CD14-positive monocyte (primary cell): Measurements from ENCODE around the gene SMIM20. TPM values are rescaled to one million over a fixed set of nuclear protein-coding genes. Genes with fewer than 3 reads are reported as not detected.

Source experiments
- DNase-seq, 3 donors: peaks; one replicate each; pipeline ENCODE4 v3.0.0-alpha.2; 2011 to 2022
- H2AFZ ChIP-seq: 2 replicates; pipeline ENCODE4 v1.6.0; 2012; ENCODE audit warnings: mild to moderate bottlenecking, low read depth, low read length, inconsistent platforms; ENCODE audit not compliant: insufficient read depth, poor library complexity, severe bottlenecking
- H3K27ac ChIP-seq, 2 donors: 1 replicate in 1 of 2; 2 replicates in 1 of 2; pipeline ENCODE4 v1.5.1; 2012 to 2013; ENCODE audit warnings: low read length in 2 of 2, control low read depth in 1 of 2, inconsistent platforms in 1 of 2, low read depth in 1 of 2, mild to moderate bottlenecking in 1 of 2
- H3K27me3 ChIP-seq, 2 donors: one replicate each; pipeline versions ENCODE4 v1.6.0 to v1.6.1; 2011 to 2013; ENCODE audit warnings: low read length in 2 of 2; ENCODE audit not compliant: control insufficient read depth in 2 of 2, insufficient read depth in 2 of 2
- H3K36me3 ChIP-seq, 2 donors: replicated peaks in 1 of 2; 1 replicate in 1 of 2; 2 replicates in 1 of 2; pipeline versions ENCODE4 v1.5.1 to v1.6.1; 2012 to 2013; ENCODE audit warnings: low read length in 2 of 2, control low read depth in 1 of 2, inconsistent platforms in 1 of 2, mild to moderate bottlenecking in 1 of 2; ENCODE audit not compliant: insufficient read depth in 2 of 2, control insufficient read depth in 1 of 2
- H3K4me1 ChIP-seq, 2 donors: 1 replicate in 1 of 2; 2 replicates in 1 of 2; pipeline versions ENCODE4 v1.5.1 to v1.6.1; 2012 to 2013; ENCODE audit warnings: low read length in 2 of 2, control low read depth in 1 of 2, inconsistent platforms in 1 of 2, mild to moderate bottlenecking in 1 of 2, moderate library complexity in 1 of 2; ENCODE audit not compliant: insufficient read depth in 2 of 2, control insufficient read depth in 1 of 2
- H3K4me2 ChIP-seq: replicated peaks from 2 replicates; pipeline ENCODE3; 2012; ENCODE audit warnings: low read length, moderate library complexity, mild to moderate bottlenecking; ENCODE audit not compliant: poor library complexity, severe bottlenecking; ENCODE audit errors: extremely low read depth
- H3K4me3 ChIP-seq, 3 experiments: fragments of 200-600 bp in 1 of 3; sonication (generic) in 1 of 3; replicated peaks in 1 of 3; 1 replicate in 2 of 3; 2 replicates in 1 of 3; pipeline ENCODE4 v1.5.1; 2011 to 2013; ENCODE audit warnings: low read length in 3 of 3, mild to moderate bottlenecking in 3 of 3, control low read depth in 2 of 3, low read depth in 2 of 3, inconsistent platforms in 1 of 3, moderate library complexity in 1 of 3
- H3K79me2 ChIP-seq: 2 replicates; pipeline ENCODE4 v1.6.0; 2012; ENCODE audit warnings: mild to moderate bottlenecking, control low read depth, inconsistent platforms, low read length, moderate library complexity; ENCODE audit not compliant: insufficient read depth
- H3K9ac ChIP-seq: 2 replicates; pipeline ENCODE4 v1.6.0; 2017; ENCODE audit warnings: low read length, mild to moderate bottlenecking; ENCODE audit not compliant: insufficient read depth, poor library complexity, severe bottlenecking
- H3K9me3 ChIP-seq, 2 donors: replicated peaks in 1 of 2; 1 replicate in 1 of 2; 2 replicates in 1 of 2; pipeline versions ENCODE4 v1.5.1 to v1.6.1; 2012 to 2013; ENCODE audit warnings: low read length in 2 of 2, control low read depth in 1 of 2; ENCODE audit not compliant: control insufficient read depth in 1 of 2, insufficient read depth in 1 of 2
- H4K20me1 ChIP-seq: 2 replicates; pipeline ENCODE4 v1.6.0; 2012; ENCODE audit warnings: mild to moderate bottlenecking, low read length, control low read depth, moderate library complexity; ENCODE audit not compliant: insufficient read depth
- H3K27ac Mint-ChIP-seq, 7 donors: one replicate each; pipeline ENCODE4 v1.8.0; 2020; ENCODE audit warnings: mild to moderate bottlenecking in 7 of 7, mixed read lengths in 7 of 7, moderate library complexity in 6 of 7, inconsistent platforms in 2 of 7
- H3K27me3 Mint-ChIP-seq, 3 donors: one replicate each; pipeline ENCODE4 v1.8.0; 2021 to 2022; ENCODE audit warnings: low read depth in 3 of 3, mild to moderate bottlenecking in 3 of 3, mixed read lengths in 3 of 3, moderate library complexity in 3 of 3, inconsistent platforms in 1 of 3
- H3K36me3 Mint-ChIP-seq, 2 donors: one replicate each; pipeline ENCODE4 v1.8.0; 2020; ENCODE audit warnings: mixed read lengths in 2 of 2, inconsistent platforms in 1 of 2, mild to moderate bottlenecking in 1 of 2
- H3K4me1 Mint-ChIP-seq: one replicate; pipeline ENCODE4 v1.8.0; 2020; ENCODE audit warnings: mild to moderate bottlenecking, mixed read lengths
- H3K4me3 Mint-ChIP-seq, 2 donors: one replicate each; pipeline ENCODE4 v1.8.0; 2020; ENCODE audit warnings: mild to moderate bottlenecking in 2 of 2, mixed read lengths in 2 of 2, moderate library complexity in 1 of 2
- H3K9me3 Mint-ChIP-seq, 7 donors: one replicate each; pipeline ENCODE4 v1.8.0; 2020 to 2022; ENCODE audit warnings: mixed read lengths in 7 of 7, mild to moderate bottlenecking in 6 of 7, moderate library complexity in 6 of 7, inconsistent platforms in 2 of 7
- CTCF ChIP-seq: fragments of 200-600 bp; IDR thresholded peaks from one replicate; pipeline ENCODE4 v1.8.0; 2022; ENCODE audit warnings: antibody characterized with exemption, mild to moderate bottlenecking
- WGBS: methylation state at CpG from one replicate; pipeline ENCODE4 v1.1.5; 2013; ENCODE audit warnings: missing lambda C conversion rate; ENCODE audit not compliant: insufficient coverage; 5-methylcytosine and 5-hydroxymethylcytosine counted together
- intact Hi-C, 2 donors: fragments of 100-400 bp; cut with micrococcal nuclease; formaldehyde crosslinking; loops; one replicate each; pipeline versions ENCODE4 v1.15.0 to v1.15.1; 2023
- polyA plus RNA-seq, 3 donors: library from polyadenylated mRNA; depleted of rRNA in 1 of 3; unstranded in 2 of 3; stranded (reverse) in 1 of 3; fragments of 300-500 nt in 2 of 3; fragments of >200 nt in 1 of 3; fragmentation: Illumina TruSeq in 2 of 3; gene quantifications; 1 replicate in 2 of 3; 2 replicates in 1 of 3; pipeline ENCODE4 v1.2.3, GENCODE V29; 2012 to 2021

SMIM20 gene
- polyA plus RNA-seq, 3 donors, result 10.4 to 38.1 (median 33.7) TPM

GRCh38 chr4:25915353-25915705, 1.3 kb downstream of the SMIM20 start:
- Histone ChIP-seq H3K27ac (no peak overlapping the region), H3K4me2 (no peak overlapping the region), H3K4me1 (peaks cover 18% of the 10 kb centered on the region in 2 donors), H3K9ac (no peak overlapping the region), H4K20me1 (no peaks in the 10 kb centered on the region), H2AFZ (no peak overlapping the region), H3K27me3 (no peaks in the 10 kb centered on the region), H3K79me2 (no peaks in the 10 kb centered on the region), H3K36me3 (no peaks in the 10 kb centered on the region), H3K4me3 (no peak overlapping the region), H3K9me3 (no peaks in the 10 kb centered on the region)
- intact Hi-C loops, result no loop called here
- Mint-ChIP-seq H3K36me3 (peaks cover 0 to 2% of the 10 kb centered on the region in 2 donors), H3K4me1 (peaks cover 29% of the 10 kb centered on the region), H3K27me3 (peaks cover 3 to 6% (median 4%) of the 10 kb centered on the region in 3 donors), H3K9me3 (peaks cover 0 to 2% (median 0%) of the 10 kb centered on the region in 7 donors), H3K27ac (peak overlapping the region in 2 of 7 donors; percentile 41 to 97), H3K4me3 (no peak overlapping the region)
- 98% methylated on average over 10 of the region's 12 CpGs for WGBS
- no peak for TF ChIP-seq CTCF
- no peak for DNase-seq

GRCh38 chr4:25916870-25917269, 2.9 kb downstream of the SMIM20 start:
- H3K27ac Mint-ChIP-seq, result no peak overlapping the region
- intact Hi-C loops, result no loop called here

More at GRCh38 chr4:25916870-25917269, 2.9 kb downstream of the SMIM20 start:
- H3K27me3 ChIP-seq, result no peaks in the 10 kb centered on the region
- no peak overlapping the region for H3K4me2 ChIP-seq
- Mint-ChIP-seq H3K4me3 (no peak overlapping the region), H3K4me1 (peaks cover 29% of the 10 kb centered on the region), H3K36me3 (peaks cover 6 to 10% of the 10 kb centered on the region in 2 donors), H3K9me3 (peaks cover 0 to 2% (median 0%) of the 10 kb centered on the region in 7 donors), H3K27me3 (peaks cover 3 to 6% (median 4%) of the 10 kb centered on the region in 3 donors)
- H3K27ac ChIP-seq, result no peak overlapping the region
- DNase-seq, result no peak
- H3K36me3 ChIP-seq, result no peaks in the 10 kb centered on the region
- H3K9ac ChIP-seq, result no peak overlapping the region
- peaks cover 18% of the 10 kb centered on the region in 2 donors for H3K4me1 ChIP-seq
- no peak for TF ChIP-seq CTCF
- H2AFZ ChIP-seq, result no peak overlapping the region
- no peaks in the 10 kb centered on the region for H3K79me2 ChIP-seq
- no peaks in the 10 kb centered on the region for H4K20me1 ChIP-seq
- WGBS, result no CpG with 5 or more reads among the region's 1 CpG
- no peaks in the 10 kb centered on the region for H3K9me3 ChIP-seq
- no peak overlapping the region for H3K4me3 ChIP-seq
